Large intestine (tissue), 12 donors: Measurements from ENCODE around the gene PKP4. TPM values are rescaled to one million over a fixed set of nuclear protein-coding genes. Genes with fewer than 3 reads are reported as not detected.
"Not testable (repeated sequence)": the region's sequence is repeated elsewhere in the genome, so short reads cannot be mapped to it uniquely, and the experiment has no call there.

Source experiments
- DNase-seq, 2 donors: peaks; one replicate each; pipeline versions ENCODE4 v3.0.0 to v3.0.0-alpha.2; 2013
- H3K27ac ChIP-seq: one replicate; pipeline ENCODE4 v1.5.1; 2013; ENCODE audit warnings: low read length
- H3K27me3 ChIP-seq: 2 replicates; pipeline ENCODE4 v1.6.1; 2013; ENCODE audit warnings: low read length; ENCODE audit not compliant: control insufficient read depth, insufficient read depth
- H3K36me3 ChIP-seq: 2 replicates; pipeline ENCODE4 v1.6.1; 2013; ENCODE audit warnings: low read length; ENCODE audit not compliant: control insufficient read depth, insufficient read depth
- H3K4me1 ChIP-seq: one replicate; pipeline ENCODE4 v1.6.1; 2013; ENCODE audit warnings: low read length; ENCODE audit not compliant: control insufficient read depth, insufficient read depth
- H3K4me3 ChIP-seq: one replicate; pipeline ENCODE4 v1.5.1; 2013; ENCODE audit warnings: low read length
- H3K9me3 ChIP-seq: one replicate; pipeline ENCODE4 v1.6.1; 2013; ENCODE audit warnings: mild to moderate bottlenecking, low read depth, low read length, moderate library complexity; ENCODE audit not compliant: control insufficient read depth
- WGBS: methylation state at CpG from one replicate; pipeline ENCODE4 v1.1.5; 2013; ENCODE audit warnings: low lambda C conversion rate; ENCODE audit not compliant: insufficient coverage; 5-methylcytosine and 5-hydroxymethylcytosine counted together
- long read RNA-seq, 11 donors: transcript quantifications; one replicate each; lab custom pipeline, GENCODE V29; 2026
- polyA plus RNA-seq: library from polyadenylated mRNA; unstranded; fragments of 120-200 nt; gene quantifications from one replicate; pipeline ENCODE4 v1.2.1, GENCODE V29; 2013

The PKP4 gene, protein sequence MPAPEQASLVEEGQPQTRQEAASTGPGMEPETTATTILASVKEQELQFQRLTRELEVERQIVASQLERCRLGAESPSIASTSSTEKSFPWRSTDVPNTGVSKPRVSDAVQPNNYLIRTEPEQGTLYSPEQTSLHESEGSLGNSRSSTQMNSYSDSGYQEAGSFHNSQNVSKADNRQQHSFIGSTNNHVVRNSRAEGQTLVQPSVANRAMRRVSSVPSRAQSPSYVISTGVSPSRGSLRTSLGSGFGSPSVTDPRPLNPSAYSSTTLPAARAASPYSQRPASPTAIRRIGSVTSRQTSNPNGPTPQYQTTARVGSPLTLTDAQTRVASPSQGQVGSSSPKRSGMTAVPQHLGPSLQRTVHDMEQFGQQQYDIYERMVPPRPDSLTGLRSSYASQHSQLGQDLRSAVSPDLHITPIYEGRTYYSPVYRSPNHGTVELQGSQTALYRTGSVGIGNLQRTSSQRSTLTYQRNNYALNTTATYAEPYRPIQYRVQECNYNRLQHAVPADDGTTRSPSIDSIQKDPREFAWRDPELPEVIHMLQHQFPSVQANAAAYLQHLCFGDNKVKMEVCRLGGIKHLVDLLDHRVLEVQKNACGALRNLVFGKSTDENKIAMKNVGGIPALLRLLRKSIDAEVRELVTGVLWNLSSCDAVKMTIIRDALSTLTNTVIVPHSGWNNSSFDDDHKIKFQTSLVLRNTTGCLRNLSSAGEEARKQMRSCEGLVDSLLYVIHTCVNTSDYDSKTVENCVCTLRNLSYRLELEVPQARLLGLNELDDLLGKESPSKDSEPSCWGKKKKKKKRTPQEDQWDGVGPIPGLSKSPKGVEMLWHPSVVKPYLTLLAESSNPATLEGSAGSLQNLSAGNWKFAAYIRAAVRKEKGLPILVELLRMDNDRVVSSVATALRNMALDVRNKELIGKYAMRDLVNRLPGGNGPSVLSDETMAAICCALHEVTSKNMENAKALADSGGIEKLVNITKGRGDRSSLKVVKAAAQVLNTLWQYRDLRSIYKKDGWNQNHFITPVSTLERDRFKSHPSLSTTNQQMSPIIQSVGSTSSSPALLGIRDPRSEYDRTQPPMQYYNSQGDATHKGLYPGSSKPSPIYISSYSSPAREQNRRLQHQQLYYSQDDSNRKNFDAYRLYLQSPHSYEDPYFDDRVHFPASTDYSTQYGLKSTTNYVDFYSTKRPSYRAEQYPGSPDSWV
- 56.1 TPM for polyA plus RNA-seq
- long read RNA-seq, donor 1, partial matches to known transcripts = 0 of 4 reads
- long read RNA-seq, donor 1, other reads (novel, unspliced or antisense) = 0 of 4 reads
- long read RNA-seq, donor 2, partial matches to known transcripts = 6 of 8 reads
- long read RNA-seq, donor 2, other reads (novel, unspliced or antisense) = 0 of 8 reads
- long read RNA-seq, donor 3 = 0 reads
- long read RNA-seq, donor 4 = 0 reads
- long read RNA-seq, donor 5, partial matches to known transcripts = 32 of 32 reads
- long read RNA-seq, donor 5, other reads (novel, unspliced or antisense) = 0 of 32 reads
- long read RNA-seq, donor 6, partial matches to known transcripts = 0 of 2 reads
- long read RNA-seq, donor 6, other reads (novel, unspliced or antisense) = 0 of 2 reads
- long read RNA-seq, donor 7, partial matches to known transcripts = 0 of 1 reads
- long read RNA-seq, donor 7, other reads (novel, unspliced or antisense) = 0 of 1 reads
- long read RNA-seq, donor 8, partial matches to known transcripts = 0 of 1 reads
- long read RNA-seq, donor 8, other reads (novel, unspliced or antisense) = 0 of 1 reads
- long read RNA-seq, donor 9, partial matches to known transcripts = 62 of 65 reads
- long read RNA-seq, donor 9, other reads (novel, unspliced or antisense) = 0 of 65 reads
- long read RNA-seq, donor 10, partial matches to known transcripts = 0 of 1 reads
- long read RNA-seq, donor 10, other reads (novel, unspliced or antisense) = 0 of 1 reads
- long read RNA-seq, donor 11, partial matches to known transcripts = 0 of 1 reads
- long read RNA-seq, donor 11, other reads (novel, unspliced or antisense) = 0 of 1 reads

DNA sequence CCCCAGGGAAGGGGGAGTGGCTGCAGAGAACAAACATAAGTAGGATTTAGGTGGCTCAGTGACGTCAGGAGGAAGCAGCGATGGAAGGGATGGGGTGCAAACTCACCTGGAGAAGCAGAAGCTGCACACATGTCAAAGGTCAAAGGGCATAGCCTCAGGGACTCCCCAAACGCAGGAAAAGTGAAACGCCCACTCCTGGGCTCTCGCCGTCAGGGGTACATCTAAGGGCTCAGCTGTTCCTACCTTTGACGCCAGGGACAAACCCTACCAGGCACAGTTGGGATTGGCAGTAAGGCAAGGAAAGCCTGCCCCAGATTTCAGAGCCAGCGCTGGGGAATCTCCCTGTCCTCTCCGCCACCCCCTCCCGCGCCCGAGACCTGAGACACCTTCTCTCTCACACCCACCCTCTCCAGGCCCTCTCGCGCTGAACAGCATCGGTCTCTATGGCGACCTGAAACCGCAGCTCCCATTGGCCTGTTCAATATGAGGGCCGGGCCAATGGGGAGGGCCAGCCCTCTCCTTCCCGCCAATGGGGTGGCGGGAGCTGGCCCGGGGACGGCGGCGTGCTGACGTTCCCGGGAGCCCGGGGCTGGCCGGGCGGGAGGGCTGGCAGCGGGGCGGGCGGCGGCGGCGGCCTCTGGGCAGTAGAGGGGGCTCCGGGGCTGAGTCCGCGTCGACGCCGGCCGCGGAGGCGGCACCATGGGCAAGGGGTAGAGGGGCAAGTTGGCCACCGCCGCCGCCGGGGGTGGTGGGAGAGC is at the start of gene PKP4, which contains the start of gene CCDC148:
PKP4 (plus strand) TSS at position 644 of the 758 bp plus-strand sequence. CDS start 76,233 bp downstream, outside the sequence.
CCDC148 (minus strand) TSS at position 445 of the 758 bp plus-strand sequence; CDS start at position 131, 314 bp downstream.
- Histone ChIP-seq H3K27ac (peak within 1 kb of the TSS; percentile 98), H3K27me3 (no peaks in the 10 kb centered on the region), H3K4me3 (peak within 1 kb of the TSS; percentile 90), H3K4me1 (peaks cover 8% of the 10 kb centered on the region), H3K36me3 (no peaks in the 10 kb centered on the region), H3K9me3 (peaks cover 2% of the 10 kb centered on the region)
- peak; percentile 92 to 95 for DNase-seq
- WGBS = no CpG with 5 or more reads among the region's 48 CpGs

DNA sequence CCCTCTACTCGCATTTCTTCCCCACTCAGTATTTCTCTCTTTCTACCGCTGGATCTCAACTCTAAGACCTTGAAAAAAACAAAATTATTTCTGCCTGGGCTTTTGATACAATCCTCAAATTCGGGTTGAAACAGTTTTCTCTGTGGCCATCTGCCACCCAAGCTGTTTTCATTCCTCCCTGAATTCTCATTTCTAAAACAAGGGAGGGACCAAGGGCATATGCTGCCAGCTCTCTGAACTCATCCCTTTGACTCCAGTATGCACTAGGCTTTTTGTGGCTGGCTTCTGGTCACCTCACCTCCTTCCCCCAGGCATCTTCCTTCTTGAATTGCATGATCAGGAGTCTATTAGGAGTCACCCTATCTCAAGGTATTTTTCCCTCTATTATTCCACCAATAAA is 49.7 kb upstream of the PKP4 start:
- WGBS = 90% methylated on average over 3 of the region's 3 CpGs

DNA sequence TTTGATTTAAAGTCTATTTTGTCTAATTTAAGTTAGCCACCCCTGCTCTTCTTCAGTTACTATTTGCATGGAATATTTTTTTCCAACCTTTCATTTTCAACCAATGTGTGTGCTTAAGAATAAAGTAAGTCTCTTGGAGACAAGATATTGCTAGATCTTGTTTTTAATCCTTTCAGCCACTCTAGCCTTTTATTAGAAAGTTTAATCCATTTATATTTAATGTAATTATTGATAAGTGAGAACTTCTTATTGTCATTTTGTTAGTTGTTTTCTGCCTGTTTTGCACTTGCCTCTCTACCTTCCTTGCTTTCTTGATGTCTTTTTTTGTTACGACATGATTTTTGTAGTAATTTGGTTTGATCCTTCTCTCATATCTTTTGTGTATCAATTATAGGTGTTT is 46.6 kb upstream of the PKP4 start:
- Histone ChIP-seq H3K27ac (no peak overlapping the region), H3K4me1 (no peaks in the 10 kb centered on the region), H3K36me3 (no peaks in the 10 kb centered on the region), H3K4me3 (no peak overlapping the region), H3K27me3 (no peaks in the 10 kb centered on the region), H3K9me3 (peaks cover 12% of the 10 kb centered on the region)
- WGBS = no CpG with 5 or more reads among the region's 1 CpG
- DNase-seq = no peak

More for the DNA sequence above, 49.7 kb upstream of the PKP4 start:
- no peaks in the 10 kb centered on the region for H3K4me1 ChIP-seq
- H3K27ac ChIP-seq = no peak overlapping the region
- no peaks in the 10 kb centered on the region for H3K27me3 ChIP-seq
- H3K36me3 ChIP-seq = no peaks in the 10 kb centered on the region
- no peak overlapping the region for H3K4me3 ChIP-seq
- peaks cover 12% of the 10 kb centered on the region for H3K9me3 ChIP-seq
- no peak for DNase-seq

DNA sequence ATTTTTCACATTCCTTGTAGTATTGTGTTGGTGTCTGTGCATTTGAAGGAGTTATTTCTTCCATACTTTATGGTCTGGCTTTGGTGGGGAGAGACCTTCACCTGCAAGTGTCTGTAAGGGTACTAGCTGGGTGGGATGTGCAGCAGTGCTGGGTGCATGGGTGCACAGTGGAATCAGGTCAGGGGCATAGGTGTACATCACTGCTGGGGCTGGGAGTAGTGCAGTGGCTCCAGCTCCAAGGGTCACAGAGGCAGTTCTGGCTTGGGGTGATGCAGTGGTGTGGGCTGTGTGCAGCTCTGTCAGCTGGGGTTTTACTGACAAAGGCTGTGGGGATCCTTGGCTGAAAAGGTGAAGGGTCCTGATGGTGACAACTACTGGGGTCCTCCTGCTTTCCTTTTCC is 45.0 kb upstream of the PKP4 start:
- no peak for DNase-seq
- H3K27me3 ChIP-seq = no peaks in the 10 kb centered on the region
- no peaks in the 10 kb centered on the region for H3K4me1 ChIP-seq
- no peak overlapping the region for H3K4me3 ChIP-seq
- no peak overlapping the region for H3K27ac ChIP-seq
- H3K36me3 ChIP-seq = no peaks in the 10 kb centered on the region
- H3K9me3 ChIP-seq = peaks cover 23% of the 10 kb centered on the region

DNA sequence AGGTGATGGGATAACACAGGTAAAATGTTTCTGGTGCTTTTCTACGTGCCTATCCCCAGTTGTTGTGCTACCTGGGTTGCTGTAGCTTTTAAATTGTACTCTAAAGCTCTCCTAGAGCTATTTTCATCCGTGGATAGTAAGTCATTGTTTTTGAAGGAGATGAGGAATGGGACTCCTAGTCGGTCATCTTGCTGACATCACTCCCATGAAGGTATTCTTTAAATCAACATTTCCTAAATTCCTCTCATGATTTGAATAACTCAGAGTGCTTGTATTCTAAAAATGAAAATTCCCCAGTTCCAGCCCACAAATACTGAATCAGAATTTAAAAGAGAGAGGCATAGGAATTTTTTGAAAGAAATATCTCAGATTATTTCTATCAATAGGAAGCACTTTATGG is 44.5 kb upstream of the PKP4 start:
- WGBS = 17% methylated on average over 1 of the region's 3 CpGs
- no peak overlapping the region for H3K4me3 ChIP-seq
- no peaks in the 10 kb centered on the region for H3K4me1 ChIP-seq
- peaks cover 23% of the 10 kb centered on the region for H3K9me3 ChIP-seq
- DNase-seq = no peak
- H3K27me3 ChIP-seq = no peaks in the 10 kb centered on the region
- no peak overlapping the region for H3K27ac ChIP-seq
- no peaks in the 10 kb centered on the region for H3K36me3 ChIP-seq

DNA sequence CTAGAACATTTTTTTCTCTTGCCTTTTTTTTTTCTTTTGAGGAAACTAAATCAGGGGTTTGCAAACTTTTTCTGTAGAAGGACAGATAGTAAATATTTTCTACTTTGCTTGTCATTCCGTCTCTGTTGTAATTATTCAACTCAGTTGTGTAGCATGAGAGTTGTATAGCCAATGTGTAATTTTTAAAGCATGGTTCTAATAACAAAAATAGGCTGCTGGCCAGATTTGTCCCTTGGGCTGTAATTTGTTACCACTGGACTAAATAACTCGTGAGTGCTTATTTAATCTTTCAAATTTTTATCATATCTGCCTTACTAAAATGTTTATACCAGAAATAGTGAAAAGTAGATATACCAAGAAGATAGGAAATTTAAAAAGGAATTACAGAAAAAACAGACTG is 43.2 kb upstream of the PKP4 start:
- DNase-seq = no peak
- H3K4me1 ChIP-seq = no peaks in the 10 kb centered on the region

DNA sequence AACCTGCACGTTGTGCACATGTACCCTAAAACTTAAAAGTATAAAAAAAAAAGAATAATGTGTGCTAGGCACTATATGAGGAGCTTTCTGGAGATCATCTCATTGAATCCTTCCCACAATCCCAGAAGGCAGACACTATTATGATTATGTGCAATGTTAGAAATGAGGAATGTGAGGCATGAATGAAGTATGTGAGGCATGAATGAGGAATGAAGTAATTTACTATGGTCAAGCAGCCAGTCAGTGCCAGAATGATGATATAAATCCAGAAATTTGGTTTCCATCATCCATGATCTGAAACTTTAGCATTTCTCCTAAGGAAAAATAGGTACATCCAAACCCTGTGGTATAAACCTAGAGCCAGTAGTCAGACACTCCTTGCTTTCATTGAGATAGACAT is 42.2 kb upstream of the PKP4 start:
- Histone ChIP-seq H3K36me3 (no peaks in the 10 kb centered on the region), H3K9me3 (peaks cover 23% of the 10 kb centered on the region), H3K4me3 (no peak overlapping the region), H3K4me1 (no peaks in the 10 kb centered on the region), H3K27me3 (no peaks in the 10 kb centered on the region), H3K27ac (no peak overlapping the region)
- no peak for DNase-seq
- no CpG with 5 or more reads among the region's 1 CpG for WGBS

More for the DNA sequence above, 43.2 kb upstream of the PKP4 start:
- WGBS = 86% methylated on average over 1 of the region's 2 CpGs
- no peak overlapping the region for H3K27ac ChIP-seq
- peaks cover 23% of the 10 kb centered on the region for H3K9me3 ChIP-seq
- H3K4me3 ChIP-seq = no peak overlapping the region
- no peaks in the 10 kb centered on the region for H3K36me3 ChIP-seq
- no peaks in the 10 kb centered on the region for H3K27me3 ChIP-seq

DNA sequence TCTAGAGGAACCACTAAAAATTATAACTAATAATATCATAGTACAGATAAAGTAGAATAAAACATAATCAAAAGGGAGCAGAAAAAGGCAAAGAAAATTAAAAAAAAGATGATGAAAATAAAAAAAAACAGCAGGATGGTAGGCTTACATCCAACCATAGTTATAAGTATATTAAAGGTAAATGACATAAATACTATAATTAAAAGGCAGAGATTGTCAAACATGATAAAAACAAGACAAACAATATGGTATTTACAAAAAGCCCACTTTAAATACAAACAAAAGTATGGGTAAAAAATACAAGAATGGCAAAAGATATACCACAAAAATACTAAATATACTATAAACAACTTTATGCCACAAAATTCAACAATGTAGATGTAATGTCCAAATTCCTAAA is 24.6 kb upstream of the PKP4 start:
- Histone ChIP-seq H3K27ac (no peak overlapping the region), H3K4me3 (no peak overlapping the region), H3K9me3 (peaks cover 7% of the 10 kb centered on the region), H3K36me3 (no peaks in the 10 kb centered on the region), H3K27me3 (no peaks in the 10 kb centered on the region), H3K4me1 (no peaks in the 10 kb centered on the region)
- DNase-seq = no peak

DNA sequence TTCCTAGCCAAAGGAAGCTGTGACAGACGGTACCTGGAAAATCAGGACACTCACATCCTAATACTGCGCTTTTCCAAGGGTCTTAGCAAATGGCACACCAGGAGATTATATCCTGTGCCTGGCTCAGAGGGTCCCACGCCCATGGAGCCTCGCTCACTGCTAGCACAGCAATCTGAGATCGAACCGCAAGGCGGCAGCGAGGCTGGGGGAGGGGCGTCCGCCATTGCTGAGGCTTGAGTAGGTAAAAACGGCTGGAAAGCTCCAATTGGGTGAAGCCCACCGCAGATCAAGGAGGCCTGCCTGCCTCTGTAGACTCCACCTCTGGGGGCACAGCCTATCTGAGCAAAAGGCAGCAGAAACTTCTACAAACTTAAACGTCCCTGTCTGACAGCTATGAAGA is 23.0 kb upstream of the PKP4 start:
- DNase-seq = not testable (repeated sequence)
- WGBS = no CpG with 5 or more reads among the region's 13 CpGs

More for the DNA sequence above, 23.0 kb upstream of the PKP4 start:
- H3K4me1 ChIP-seq, H3K9me3 ChIP-seq, H3K4me3 ChIP-seq, H3K27ac ChIP-seq, H3K27me3 ChIP-seq, H3K36me3 ChIP-seq: not testable (repeated sequence)
